ENCODE measurements around the gene CACNA1C. TPM values are rescaled to one million over a fixed set of nuclear protein-coding genes. Genes with fewer than 3 reads are reported as not detected.

Gene CACNA1C
- 10.0 and 10.1 TPM in 2 replicates for total RNA-seq

DNA sequence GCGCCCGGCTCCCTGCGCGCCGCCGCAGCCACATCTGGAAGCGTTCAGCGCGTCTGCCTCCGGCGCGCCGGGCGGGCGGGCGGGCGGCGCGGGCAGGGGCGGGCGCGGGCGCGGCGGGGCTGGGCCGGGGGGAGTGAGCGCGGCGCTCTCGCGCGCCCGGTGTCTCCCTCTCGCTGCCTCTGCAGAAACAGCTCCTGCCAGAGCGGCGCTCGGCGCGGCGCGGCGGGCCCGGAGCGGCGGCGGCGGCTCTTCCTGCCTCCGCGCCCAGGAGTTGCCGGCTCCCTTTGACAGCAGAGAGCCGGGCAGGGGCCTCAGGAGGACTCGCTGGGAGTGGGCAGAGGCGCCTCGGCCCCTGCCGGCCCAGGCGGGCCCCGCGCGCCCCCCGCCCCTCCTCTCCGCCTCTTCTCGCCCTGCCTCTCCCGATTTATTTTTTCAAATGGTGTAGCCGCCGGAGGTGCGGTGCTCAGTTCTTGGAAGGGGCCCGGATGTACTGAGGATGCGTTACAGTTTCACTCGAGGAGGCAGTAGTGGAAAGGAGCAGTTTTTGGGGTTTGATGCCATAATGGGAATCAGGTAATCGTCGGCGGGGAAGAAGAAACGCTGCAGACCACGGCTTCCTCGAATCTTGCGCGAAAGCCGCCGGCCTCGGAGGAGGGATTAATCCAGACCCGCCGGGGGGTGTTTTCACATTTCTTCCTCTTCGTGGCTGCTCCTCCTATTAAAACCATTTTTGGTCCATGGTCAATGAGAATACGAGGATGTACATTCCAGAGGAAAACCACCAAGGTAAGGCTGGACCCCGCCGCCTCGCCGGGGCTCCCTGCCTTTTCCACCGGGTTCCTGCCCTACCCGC is at the start of gene CACNA1C:
TSS of gene CACNA1C (plus strand) at position 162 of the 853 bp plus-strand sequence. CDS start at position 738, 576 bp downstream.

DNA sequence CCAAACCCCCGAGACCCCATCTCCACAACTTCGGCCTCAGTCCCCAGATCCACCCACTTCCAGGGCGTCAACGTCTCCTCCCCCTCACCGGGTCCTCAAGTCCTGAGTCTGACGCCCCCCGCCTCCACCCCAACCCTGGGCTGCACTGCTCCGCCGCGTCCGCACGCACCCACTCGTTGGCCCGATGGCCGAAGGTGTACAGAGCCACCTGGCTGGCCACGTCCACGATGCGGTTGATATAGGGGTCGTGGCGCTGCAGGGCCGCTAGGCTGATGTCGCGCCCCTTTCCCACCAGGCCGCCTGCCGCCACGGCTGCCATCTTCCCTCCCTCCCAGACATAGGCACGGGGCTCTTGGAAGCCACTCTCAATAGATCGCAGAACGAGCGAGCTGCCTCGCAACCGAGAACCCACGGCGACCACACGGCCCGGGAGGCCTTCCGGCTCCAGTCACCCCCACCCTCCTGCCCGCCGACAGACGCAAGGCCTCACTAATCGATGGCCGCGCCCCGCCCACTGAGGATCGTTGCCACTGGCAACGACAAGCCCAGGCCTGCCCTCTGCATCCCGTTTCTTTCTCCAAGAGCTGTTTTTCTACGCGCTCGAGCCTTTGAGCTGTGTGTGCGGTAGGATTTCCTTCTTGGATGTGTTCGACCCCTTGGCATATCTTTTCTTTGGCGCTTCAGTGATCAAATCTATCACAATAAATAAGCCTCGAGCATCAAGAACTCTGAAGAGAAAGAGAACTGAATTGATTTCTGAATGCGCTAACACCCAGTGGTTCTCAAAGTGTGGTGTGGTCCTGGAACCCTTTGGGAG is 48.5 kb upstream of the CACNA1C start, which contains the start of gene DCP1B:
TSS of gene DCP1B (minus strand) at position 345 of the 817 bp plus-strand sequence. CDS start at position 319, 26 bp downstream.

Other genes with a start within 250 kb of the CACNA1C start
- not detected in 2 replicates for gene LRTM2, start 232.4 kb upstream of the CACNA1C start, total RNA-seq
- 0.16 and 0.86 TPM in 2 replicates for gene CACNA2D4, start 134.3 kb upstream of the CACNA1C start, total RNA-seq
- gene DCP1B, start 48.5 kb upstream of the CACNA1C start, total RNA-seq: 7.0 and 9.0 TPM in 2 replicates

Measured in bronchial smooth muscle cell (primary cell).